ENCODE data around the gene TMEM39A. TPM values are rescaled to one million over a fixed set of nuclear protein-coding genes. Genes with fewer than 3 reads are reported as not detected.

TMEM39A gene
- total RNA-seq, 1 donor from 2014 or later = 45.6 TPM

- Mint-ChIP-seq H3K27me3 (no peaks in the 10 kb centered on the region), H3K9me3 (no peaks in the 10 kb centered on the region), H3K27ac (no peak overlapping the region), H3K4me3 (no peak overlapping the region), H3K4me1 (peaks cover 10% of the 10 kb centered on the region), H3K36me3 (ENCODE audit: low read depth) (peaks cover 27% of the 10 kb centered on the region)
- CTCF ChIA-PET = no interaction called here
- TF ChIP-seq CTCF (IDR thresholded peaks at IDR 0.05) = no peak
- DNase-seq (no peak), ATAC-seq (ENCODE audit: low read depth) (no peak)
- POLR2A ChIA-PET = no interaction called here
- intact Hi-C loops (cut with micrococcal nuclease) = no loop called here
Measured at GRCh38 chr3:119382134-119382533, 81.3 kb downstream of the TMEM39A start.

GRCh38 chr3:119380697-119381096 lies 82.7 kb downstream of the TMEM39A start:
- no peak for ATAC-seq (ENCODE audit: low read depth)
- CTCF ChIA-PET = no interaction called here
- intact Hi-C loops (cut with micrococcal nuclease) = no loop called here
- Mint-ChIP-seq H3K9me3 (no peaks in the 10 kb centered on the region), H3K36me3 (ENCODE audit: low read depth) (peaks cover 26% of the 10 kb centered on the region), H3K4me1 (peaks cover 10% of the 10 kb centered on the region), H3K27ac (no peak overlapping the region), H3K4me3 (no peak overlapping the region), H3K27me3 (no peaks in the 10 kb centered on the region)
- TF ChIP-seq CTCF (IDR thresholded peaks at IDR 0.05) = no peak
- POLR2A ChIA-PET = no interaction called here
- DNase-seq = no peak

Other genes starting within 250 kb of the TMEM39A start
- 13.8 and 18.0 TPM in 2 replicates for gene B4GALT4, start 222.7 kb downstream of the TMEM39A start, total RNA-seq
- gene ARHGAP31, start 169.2 kb downstream of the TMEM39A start, total RNA-seq = 23.7 and 26.0 TPM in 2 replicates
- gene POGLUT1, start 5.3 kb upstream of the TMEM39A start, total RNA-seq = 32.1 and 35.8 TPM in 2 replicates
- gene TIMMDC1, start 34.9 kb upstream of the TMEM39A start, total RNA-seq = 73.0 and 76.1 TPM in 2 replicates
- 71.4 and 88.1 TPM in 2 replicates for gene CD80, start 96.0 kb upstream of the TMEM39A start, total RNA-seq
- 41.2 and 43.8 TPM in 2 replicates for gene ADPRH, start 115.9 kb upstream of the TMEM39A start, total RNA-seq
- gene PLA1A, start 134.3 kb upstream of the TMEM39A start, total RNA-seq = 0.56 and 1.1 TPM in 2 replicates
- 5.5 and 6.7 TPM in 2 replicates for gene POPDC2, start 197.0 kb upstream of the TMEM39A start, total RNA-seq
- 58.8 and 58.9 TPM in 2 replicates for gene COX17, start 213.8 kb upstream of the TMEM39A start, total RNA-seq
- 8.5 and 12.9 TPM in 2 replicates for gene CFAP91, start 239.4 kb upstream of the TMEM39A start, total RNA-seq

Measured in activated B cell treated with CpG ODN at 0.5 μM for 24 hours (primary cell).